Spleen (tissue), 7 donors: ENCODE results near the gene FUOM.

Experiments used
- POLR2A ChIP-seq, 3 donors: fragments of 450-650 bp; IDR thresholded peaks; one replicate each; pipeline ENCODE4 v1.5.1; 2017; ENCODE audit warnings: antibody characterized with exemption in 3 of 3, mild to moderate bottlenecking in 1 of 3
- POLR2AphosphoS5 ChIP-seq, 3 donors: sonication (generic); formaldehyde crosslinking; IDR thresholded peaks; one replicate each; pipeline ENCODE4 v1.5.1; 2017; ENCODE audit warnings: antibody characterized with exemption in 3 of 3
- TF ChIP-seq, protein P1 (sequence below), 11 experiments: fragments of 200-600 bp in 7 of 11; fragments of 450-650 bp in 4 of 11; sonication (generic) in 4 of 11; IDR thresholded peaks in 8 of 11; conservative IDR thresholded peaks in 3 of 11; 1 replicate in 7 of 11; 2 replicates in 4 of 11; pipeline versions ENCODE4 v1.4.0 to v1.8.0; 2016 to 2021; ENCODE audit warnings: antibody characterized with exemption in 11 of 11, inconsistent platforms in 4 of 11, mild to moderate bottlenecking in 1 of 11
- donor health status: DM: no; HTN: no; CAD: no; lungs with moderate emphysema.
- donor health status: DM: no; HTN: no; CAD: no.
- donor health status: DM: no; HTN: no; CAD: no.

- TF ChIP-seq, protein P1, sequence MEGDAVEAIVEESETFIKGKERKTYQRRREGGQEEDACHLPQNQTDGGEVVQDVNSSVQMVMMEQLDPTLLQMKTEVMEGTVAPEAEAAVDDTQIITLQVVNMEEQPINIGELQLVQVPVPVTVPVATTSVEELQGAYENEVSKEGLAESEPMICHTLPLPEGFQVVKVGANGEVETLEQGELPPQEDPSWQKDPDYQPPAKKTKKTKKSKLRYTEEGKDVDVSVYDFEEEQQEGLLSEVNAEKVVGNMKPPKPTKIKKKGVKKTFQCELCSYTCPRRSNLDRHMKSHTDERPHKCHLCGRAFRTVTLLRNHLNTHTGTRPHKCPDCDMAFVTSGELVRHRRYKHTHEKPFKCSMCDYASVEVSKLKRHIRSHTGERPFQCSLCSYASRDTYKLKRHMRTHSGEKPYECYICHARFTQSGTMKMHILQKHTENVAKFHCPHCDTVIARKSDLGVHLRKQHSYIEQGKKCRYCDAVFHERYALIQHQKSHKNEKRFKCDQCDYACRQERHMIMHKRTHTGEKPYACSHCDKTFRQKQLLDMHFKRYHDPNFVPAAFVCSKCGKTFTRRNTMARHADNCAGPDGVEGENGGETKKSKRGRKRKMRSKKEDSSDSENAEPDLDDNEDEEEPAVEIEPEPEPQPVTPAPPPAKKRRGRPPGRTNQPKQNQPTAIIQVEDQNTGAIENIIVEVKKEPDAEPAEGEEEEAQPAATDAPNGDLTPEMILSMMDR (IDR thresholded peaks at IDR 0.05 in 8 of 11, conservative IDR thresholded peaks at IDR 0.05 in 3 of 11): no peak
- TF ChIP-seq POLR2A (IDR thresholded peaks at IDR 0.05) (no peak), POLR2AphosphoS5 (IDR thresholded peaks at IDR 0.05) (no peak)
Measured at GRCh38 chr10:133334503-133335245, 23.1 kb downstream of the FUOM start.
